SK-N-SH treated with all-trans-retinoic acid at 6 μM for 48 hours (cell line): Measurements from ENCODE around the gene KBTBD4.
"Not testable (repeated sequence)": the region's sequence is repeated elsewhere in the genome, so short reads cannot be mapped to it uniquely, and the experiment has no call there.

Source experiments
- ATAC-seq: fragments of 200-7000 bp; cut with Tn5 transposase; 3 replicates; pipeline ENCODE4 v1.9.1; 2020; ENCODE audit warnings: mild to moderate bottlenecking, moderate library complexity
- ARNTL ChIP-seq: fragments of 450-650 bp; formaldehyde crosslinking; IDR thresholded peaks from 2 replicates; pipeline ENCODE4 v1.5.0; 2020; ENCODE audit warnings: low read depth, mild to moderate bottlenecking, moderate library complexity, borderline replicate concordance
- CSDC2 ChIP-seq: fragments of 250-450 bp; sonication (Bioruptor Pico); IDR thresholded peaks from 2 replicates; pipeline ENCODE4 v1.5.0; 2020; ENCODE audit warnings: mild to moderate bottlenecking, moderate library complexity
- ESRRG ChIP-seq: fragments of 250-450 bp; sonication (Bioruptor Pico); IDR thresholded peaks from 2 replicates; pipeline ENCODE4 v1.6.1; 2021; ENCODE audit warnings: mild to moderate bottlenecking
- GLIS3 ChIP-seq: fragments of 250-450 bp; sonication (Bioruptor Pico); IDR thresholded peaks from 2 replicates; pipeline ENCODE4 v1.5.0; 2020; ENCODE audit warnings: mild to moderate bottlenecking, moderate library complexity
- ISL1 ChIP-seq: fragments of 250-450 bp; sonication (Bioruptor Pico); IDR thresholded peaks from 2 replicates; pipeline ENCODE4 v2.1.2; 2022; ENCODE audit warnings: mild to moderate bottlenecking, moderate library complexity
- OSR1 ChIP-seq: fragments of 250-450 bp; sonication (Bioruptor Pico); IDR thresholded peaks from 2 replicates; pipeline ENCODE4 v1.8.0; 2022; ENCODE audit warnings: moderate library complexity, mild to moderate bottlenecking, inconsistent platforms
- PPARA ChIP-seq: fragments of 250-450 bp; sonication (Bioruptor Pico); IDR thresholded peaks from 2 replicates; pipeline ENCODE4 v1.5.0; 2020; ENCODE audit warnings: mild to moderate bottlenecking, borderline replicate concordance
- RARB ChIP-seq: fragments of 250-450 bp; sonication (Bioruptor Pico); IDR thresholded peaks from 2 replicates; pipeline ENCODE4 v1.8.0; 2021; ENCODE audit warnings: mild to moderate bottlenecking, moderate library complexity
- SNAI2 ChIP-seq: fragments of 250-450 bp; sonication (Bioruptor Pico); IDR thresholded peaks from 2 replicates; pipeline ENCODE4 v1.5.0; 2020; ENCODE audit warnings: mild to moderate bottlenecking, moderate library complexity
- TCF4 ChIP-seq: fragments of 250-450 bp; sonication (Bioruptor Pico); IDR thresholded peaks from 2 replicates; pipeline ENCODE4 v1.8.0; 2021; ENCODE audit warnings: mild to moderate bottlenecking, moderate library complexity, borderline replicate concordance
- TOX ChIP-seq: fragments of 250-450 bp; sonication (Bioruptor Pico); IDR thresholded peaks from 2 replicates; pipeline ENCODE4 v1.8.0; 2021; ENCODE audit warnings: mild to moderate bottlenecking, moderate library complexity, borderline replicate concordance
- TSHZ2 ChIP-seq: fragments of 250-450 bp; sonication (Bioruptor Pico); IDR thresholded peaks from 2 replicates; pipeline ENCODE4 v1.5.0; 2020; ENCODE audit warnings: mild to moderate bottlenecking, moderate library complexity
- ZC3H10 ChIP-seq: fragments of 250-450 bp; sonication (Bioruptor Pico); IDR thresholded peaks from 2 replicates; pipeline ENCODE4 v1.5.1; 2021; ENCODE audit warnings: mild to moderate bottlenecking, moderate library complexity
- ZFP3 ChIP-seq: fragments of 250-450 bp; sonication (Bioruptor Pico); IDR thresholded peaks from 2 replicates; pipeline ENCODE4 v1.5.0; 2020; ENCODE audit warnings: mild to moderate bottlenecking, moderate library complexity
- ZFP30 ChIP-seq: fragments of 450-650 bp; formaldehyde crosslinking; IDR thresholded peaks from 2 replicates; pipeline ENCODE4 v1.5.0; 2022; ENCODE audit warnings: mild to moderate bottlenecking, moderate library complexity
- ZNF565 ChIP-seq: fragments of 450-650 bp; formaldehyde crosslinking; conservative IDR thresholded peaks from 2 replicates; pipeline ENCODE4 v1.5.0; 2020; ENCODE audit warnings: low read depth, mild to moderate bottlenecking, moderate library complexity
- ZNF70 ChIP-seq: fragments of 450-650 bp; formaldehyde crosslinking; IDR thresholded peaks from 2 replicates; pipeline ENCODE4 v1.5.0; 2020; ENCODE audit warnings: mild to moderate bottlenecking, moderate library complexity
- ZNF8 ChIP-seq: fragments of 450-650 bp; formaldehyde crosslinking; IDR thresholded peaks from 2 replicates; pipeline ENCODE4 v1.5.0; 2020; ENCODE audit warnings: mild to moderate bottlenecking, moderate library complexity
- TF ChIP-seq, protein P1 (sequence below): fragments of 250-450 bp; sonication (Bioruptor Pico); IDR thresholded peaks from 2 replicates; pipeline ENCODE4 v1.8.0; 2021; ENCODE audit warnings: low read depth, mild to moderate bottlenecking, moderate library complexity, borderline replicate concordance
- TF ChIP-seq, protein P2 (sequence below): fragments of 250-450 bp; sonication (Bioruptor Pico); IDR thresholded peaks from 2 replicates; pipeline ENCODE4 v1.8.0; 2020; ENCODE audit warnings: mild to moderate bottlenecking, moderate library complexity, borderline replicate concordance
- TF ChIP-seq, protein P3 (sequence below): fragments of 250-450 bp; sonication (Bioruptor Pico); IDR thresholded peaks from 2 replicates; pipeline ENCODE4 v1.5.1; 2020; ENCODE audit warnings: low read depth, mild to moderate bottlenecking, moderate library complexity

The KBTBD4 gene

DNA sequence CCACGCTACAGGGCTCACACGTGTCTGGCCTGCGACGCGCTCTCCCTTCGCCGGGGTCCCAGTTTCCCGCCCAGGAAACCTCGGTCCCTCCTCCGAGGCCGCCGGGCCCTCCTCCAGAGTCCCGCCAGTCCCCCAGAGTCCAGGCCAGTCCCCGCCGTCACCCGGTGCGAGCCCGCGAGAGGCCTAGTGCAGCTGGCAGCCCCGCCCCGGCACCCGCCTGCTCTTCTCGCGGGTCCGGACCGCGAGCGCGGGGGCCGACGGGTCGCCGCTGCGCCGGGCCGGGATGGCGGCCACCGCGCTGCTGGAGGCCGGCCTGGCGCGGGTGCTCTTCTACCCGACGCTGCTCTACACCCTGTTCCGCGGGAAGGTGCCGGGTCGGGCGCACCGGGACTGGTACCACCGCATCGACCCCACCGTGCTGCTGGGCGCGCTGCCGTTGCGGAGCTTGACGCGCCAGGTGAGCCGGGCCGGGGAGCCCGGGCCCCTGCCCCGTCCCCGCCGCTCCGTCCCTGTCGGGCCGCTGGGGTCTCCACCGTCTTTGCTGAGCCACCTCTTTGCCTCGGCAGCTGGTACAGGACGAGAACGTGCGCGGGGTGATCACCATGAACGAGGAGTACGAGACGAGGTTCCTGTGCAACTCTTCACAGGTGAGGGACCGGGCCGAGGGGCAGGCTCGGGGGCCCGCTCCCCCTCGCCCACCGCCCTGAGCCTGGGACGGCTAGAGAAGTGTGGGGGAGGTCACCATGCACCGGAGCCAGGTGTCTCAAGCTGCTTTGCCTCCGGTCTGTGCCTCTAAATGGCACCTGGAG is 13.2 kb downstream of the KBTBD4 start, which contains the start of gene PTPMT1:
Gene PTPMT1 (plus strand): TSS at position 260 of the 809 bp plus-strand sequence. CDS start 24 bp downstream, at position 284.
- peak; percentile 97 for ATAC-seq
- no peak for TF ChIP-seq ESRRG (CRISPR knock-in tag)
- TF ChIP-seq TSHZ2 (CRISPR knock-in tag): no peak
- no peak for TF ChIP-seq ZNF8 (CRISPR knock-in tag)
- TF ChIP-seq, protein P1, sequence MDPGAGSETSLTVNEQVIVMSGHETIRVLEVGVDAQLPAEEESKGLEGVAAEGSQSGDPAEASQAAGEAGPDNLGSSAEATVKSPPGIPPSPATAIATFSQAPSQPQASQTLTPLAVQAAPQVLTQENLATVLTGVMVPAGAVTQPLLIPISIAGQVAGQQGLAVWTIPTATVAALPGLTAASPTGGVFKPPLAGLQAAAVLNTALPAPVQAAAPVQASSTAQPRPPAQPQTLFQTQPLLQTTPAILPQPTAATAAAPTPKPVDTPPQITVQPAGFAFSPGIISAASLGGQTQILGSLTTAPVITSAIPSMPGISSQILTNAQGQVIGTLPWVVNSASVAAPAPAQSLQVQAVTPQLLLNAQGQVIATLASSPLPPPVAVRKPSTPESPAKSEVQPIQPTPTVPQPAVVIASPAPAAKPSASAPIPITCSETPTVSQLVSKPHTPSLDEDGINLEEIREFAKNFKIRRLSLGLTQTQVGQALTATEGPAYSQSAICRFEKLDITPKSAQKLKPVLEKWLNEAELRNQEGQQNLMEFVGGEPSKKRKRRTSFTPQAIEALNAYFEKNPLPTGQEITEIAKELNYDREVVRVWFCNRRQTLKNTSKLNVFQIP (CRISPR knock-in tag): no peak
- no peak for TF ChIP-seq ZFP3 (CRISPR knock-in tag)
- no peak for TF ChIP-seq TCF4 (CRISPR knock-in tag)
- no peak for TF ChIP-seq ZNF70 (CRISPR knock-in tag)
- no peak for TF ChIP-seq SNAI2 (CRISPR knock-in tag)
- no peak for TF ChIP-seq ARNTL
- no peak for TF ChIP-seq ZC3H10 (CRISPR knock-in tag)
- TF ChIP-seq GLIS3 (CRISPR knock-in tag): no peak
- TF ChIP-seq PPARA: no peak
- TF ChIP-seq, protein P2, sequence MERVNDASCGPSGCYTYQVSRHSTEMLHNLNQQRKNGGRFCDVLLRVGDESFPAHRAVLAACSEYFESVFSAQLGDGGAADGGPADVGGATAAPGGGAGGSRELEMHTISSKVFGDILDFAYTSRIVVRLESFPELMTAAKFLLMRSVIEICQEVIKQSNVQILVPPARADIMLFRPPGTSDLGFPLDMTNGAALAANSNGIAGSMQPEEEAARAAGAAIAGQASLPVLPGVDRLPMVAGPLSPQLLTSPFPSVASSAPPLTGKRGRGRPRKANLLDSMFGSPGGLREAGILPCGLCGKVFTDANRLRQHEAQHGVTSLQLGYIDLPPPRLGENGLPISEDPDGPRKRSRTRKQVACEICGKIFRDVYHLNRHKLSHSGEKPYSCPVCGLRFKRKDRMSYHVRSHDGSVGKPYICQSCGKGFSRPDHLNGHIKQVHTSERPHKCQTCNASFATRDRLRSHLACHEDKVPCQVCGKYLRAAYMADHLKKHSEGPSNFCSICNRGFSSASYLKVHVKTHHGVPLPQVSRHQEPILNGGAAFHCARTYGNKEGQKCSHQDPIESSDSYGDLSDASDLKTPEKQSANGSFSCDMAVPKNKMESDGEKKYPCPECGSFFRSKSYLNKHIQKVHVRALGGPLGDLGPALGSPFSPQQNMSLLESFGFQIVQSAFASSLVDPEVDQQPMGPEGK (CRISPR knock-in tag): no peak
- no peak for TF ChIP-seq CSDC2 (CRISPR knock-in tag)
- no peak for TF ChIP-seq ZNF565
- TF ChIP-seq OSR1 (CRISPR knock-in tag): no peak
- TF ChIP-seq, protein P3, sequence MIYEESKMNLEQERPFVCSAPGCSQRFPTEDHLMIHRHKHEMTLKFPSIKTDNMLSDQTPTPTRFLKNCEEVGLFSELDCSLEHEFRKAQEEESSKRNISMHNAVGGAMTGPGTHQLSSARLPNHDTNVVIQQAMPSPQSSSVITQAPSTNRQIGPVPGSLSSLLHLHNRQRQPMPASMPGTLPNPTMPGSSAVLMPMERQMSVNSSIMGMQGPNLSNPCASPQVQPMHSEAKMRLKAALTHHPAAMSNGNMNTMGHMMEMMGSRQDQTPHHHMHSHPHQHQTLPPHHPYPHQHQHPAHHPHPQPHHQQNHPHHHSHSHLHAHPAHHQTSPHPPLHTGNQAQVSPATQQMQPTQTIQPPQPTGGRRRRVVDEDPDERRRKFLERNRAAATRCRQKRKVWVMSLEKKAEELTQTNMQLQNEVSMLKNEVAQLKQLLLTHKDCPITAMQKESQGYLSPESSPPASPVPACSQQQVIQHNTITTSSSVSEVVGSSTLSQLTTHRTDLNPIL (CRISPR knock-in tag): no peak
- TF ChIP-seq RARB (CRISPR knock-in tag): no peak
- no peak for TF ChIP-seq ZFP30

DNA sequence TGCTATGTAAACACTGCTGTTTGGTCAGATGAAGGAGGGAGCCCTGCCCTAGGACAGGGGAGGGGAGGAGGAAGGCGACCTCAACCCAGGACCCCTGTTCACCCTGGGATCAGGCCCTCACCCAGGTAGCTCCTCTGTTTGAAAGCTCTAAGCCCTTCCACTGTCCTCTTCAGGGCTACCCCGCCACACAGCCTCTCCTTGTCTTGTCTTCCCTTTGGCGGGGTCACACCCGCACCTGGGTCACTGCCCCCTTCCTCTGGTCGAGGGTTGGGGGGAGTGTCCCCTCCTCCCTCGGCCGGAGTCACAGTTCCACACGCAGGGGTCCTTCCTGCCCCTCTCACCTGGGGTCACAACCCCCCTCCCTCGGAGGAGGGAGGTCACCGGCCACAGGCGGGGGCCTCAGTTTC is 13.8 kb downstream of the KBTBD4 start:
- peak; percentile 11; the same call in 2 of the 3 replicates for ATAC-seq
- TF ChIP-seq TOX (CRISPR knock-in tag) (no peak), ZNF8 (CRISPR knock-in tag) (no peak), ARNTL (no peak), ISL1 (CRISPR knock-in tag) (no peak), ZNF565 (no peak)

- ATAC-seq: not testable (repeated sequence)
Observed at GRCh38 chr11:47564366-47564765, 14.4 kb downstream of the KBTBD4 start.

GRCh38 chr11:47562393-47562792 is 16.4 kb downstream of the KBTBD4 start:
- not testable (repeated sequence) for ATAC-seq
